ENCODE results near the gene GSTM5.

DNA sequence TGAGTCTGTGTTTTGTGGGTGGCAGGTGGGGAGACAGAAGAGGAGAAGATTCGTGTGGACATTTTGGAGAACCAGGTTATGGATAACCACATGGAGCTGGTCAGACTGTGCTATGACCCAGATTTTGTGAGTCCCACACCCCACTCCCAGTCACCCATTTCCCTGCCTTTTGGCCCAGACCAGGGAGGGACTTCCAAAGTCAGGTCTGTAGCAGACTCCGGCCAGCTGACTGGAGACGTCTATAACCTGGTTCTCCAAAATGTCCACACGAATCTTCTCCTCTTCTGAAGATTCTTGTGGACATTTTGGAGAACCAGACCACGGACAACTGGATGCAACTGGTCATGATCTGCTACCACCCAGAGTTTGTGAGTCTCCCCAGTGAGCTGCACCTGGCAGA lies 1.6 kb downstream of the GSTM5 start:
- TF ChIP-seq POLR2A (IDR thresholded peaks at IDR 0.05) = no peak
- no peak for TF ChIP-seq POLR2AphosphoS5 (IDR thresholded peaks at IDR 0.05)
- no peak for TF ChIP-seq CTCF (IDR thresholded peaks at IDR 0.05)

All from prostate gland (tissue), 2 donors.